ENCODE data around the gene DFFA.

GRCh38 chr1:10440305-10440704 lies 32.0 kb downstream of the DFFA start:
- TF ChIP-seq CTCF (IDR thresholded peaks at IDR 0.05) = no peak
- no peak for TF ChIP-seq POLR2A (IDR thresholded peaks at IDR 0.05)
